ENCODE measurements around the gene CLSTN2.

- no peak for TF ChIP-seq L3MBTL2 (conservative IDR thresholded peaks at IDR 0.05)
- no peak for TF ChIP-seq ARNT (IDR thresholded peaks at IDR 0.05)
- no peak for TF ChIP-seq CTBP1 (IDR thresholded peaks at IDR 0.05; ENCODE audit: borderline replicate concordance)
- TF ChIP-seq SP1 (IDR thresholded peaks at IDR 0.05) = no peak
- TF ChIP-seq PKNOX1 (IDR thresholded peaks at IDR 0.05) = no peak
Observed at GRCh38 chr3:140537727-140538082, 602.7 kb downstream of the CLSTN2 start.

Measured in HEK293T (cell line).